Measurements from ENCODE around the gene PDIA5.

- no peak for TF ChIP-seq CTCF (IDR thresholded peaks at IDR 0.05; ENCODE audit: low read depth, low read length, poor library complexity, severe bottlenecking)
- no peak for TF ChIP-seq EZH2phosphoT487 (IDR thresholded peaks at IDR 0.05; ENCODE audit: borderline replicate concordance, low read length)
Observed at GRCh38 chr3:123167686-123168085, 100.9 kb downstream of the PDIA5 start.
